ENCODE results near the gene CA5A. TPM values are rescaled to one million over a fixed set of nuclear protein-coding genes. Genes with fewer than 3 reads are reported as not detected.
"Not testable (repeated sequence)": the region's sequence is repeated elsewhere in the genome, so short reads cannot be mapped to it uniquely, and the experiment has no call there.

Gene CA5A
- total RNA-seq, 1 donor from 2014 or later, result not detected

DNA sequence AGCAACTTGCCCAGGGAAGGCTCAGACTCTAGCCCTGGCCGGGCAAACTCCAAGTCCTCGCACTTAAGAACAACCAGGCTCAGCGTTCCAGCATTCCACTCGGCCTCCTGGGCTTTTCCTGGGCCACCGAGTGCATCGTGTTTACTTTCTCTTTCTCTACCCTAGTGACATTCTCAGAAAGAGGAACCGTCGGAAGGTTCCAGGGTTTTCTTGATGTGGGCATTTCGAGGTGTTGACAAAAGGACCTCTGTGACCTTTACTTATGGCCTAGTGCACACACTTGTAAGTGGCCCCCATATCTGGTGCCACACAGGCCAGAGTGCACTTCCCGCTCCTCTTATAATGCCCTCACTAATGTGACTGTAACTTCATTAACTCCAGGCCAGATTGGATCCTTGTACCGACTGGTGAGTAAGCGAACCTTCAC, 11.8 kb upstream of the CA5A start:
- no peak for DNase-seq (ENCODE audit: low spot score)

DNA sequence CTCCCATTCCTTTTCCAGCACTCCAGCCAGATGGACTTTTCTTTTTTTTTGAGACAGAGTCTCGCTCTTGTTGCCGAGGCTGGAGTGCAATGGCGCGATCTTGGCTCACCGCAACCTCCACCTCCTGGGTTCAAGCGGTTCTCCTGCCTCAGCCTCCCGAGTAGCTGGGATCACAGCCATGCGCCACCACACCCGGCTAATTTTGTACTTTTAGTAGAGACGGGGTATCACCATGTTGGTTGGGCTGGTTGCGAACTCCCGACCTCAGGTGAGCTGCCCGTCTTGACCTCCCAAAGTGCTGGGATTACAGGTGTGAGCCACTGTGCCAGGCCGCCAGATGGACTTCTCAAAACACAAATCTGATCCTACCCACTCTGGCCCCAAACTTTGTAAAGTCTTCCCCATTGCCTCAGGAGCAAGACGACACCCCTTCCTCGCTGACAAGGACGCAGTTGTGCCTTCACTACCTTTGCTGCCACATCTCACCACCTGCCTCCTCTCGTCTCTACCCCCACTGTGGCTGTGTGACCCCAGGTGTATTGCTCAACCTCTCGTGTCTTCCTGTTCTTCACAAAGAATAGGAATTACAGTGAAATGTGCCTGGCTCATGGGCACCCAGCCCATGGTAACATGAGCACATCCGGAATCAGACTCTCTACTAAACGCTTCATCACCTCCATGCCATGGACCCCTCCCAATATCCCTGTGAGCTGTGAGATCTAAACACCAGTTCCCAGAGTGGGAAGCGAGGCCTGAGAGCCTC, 11.2 kb upstream of the CA5A start:
- no peak for DNase-seq (ENCODE audit: low spot score)

DNA sequence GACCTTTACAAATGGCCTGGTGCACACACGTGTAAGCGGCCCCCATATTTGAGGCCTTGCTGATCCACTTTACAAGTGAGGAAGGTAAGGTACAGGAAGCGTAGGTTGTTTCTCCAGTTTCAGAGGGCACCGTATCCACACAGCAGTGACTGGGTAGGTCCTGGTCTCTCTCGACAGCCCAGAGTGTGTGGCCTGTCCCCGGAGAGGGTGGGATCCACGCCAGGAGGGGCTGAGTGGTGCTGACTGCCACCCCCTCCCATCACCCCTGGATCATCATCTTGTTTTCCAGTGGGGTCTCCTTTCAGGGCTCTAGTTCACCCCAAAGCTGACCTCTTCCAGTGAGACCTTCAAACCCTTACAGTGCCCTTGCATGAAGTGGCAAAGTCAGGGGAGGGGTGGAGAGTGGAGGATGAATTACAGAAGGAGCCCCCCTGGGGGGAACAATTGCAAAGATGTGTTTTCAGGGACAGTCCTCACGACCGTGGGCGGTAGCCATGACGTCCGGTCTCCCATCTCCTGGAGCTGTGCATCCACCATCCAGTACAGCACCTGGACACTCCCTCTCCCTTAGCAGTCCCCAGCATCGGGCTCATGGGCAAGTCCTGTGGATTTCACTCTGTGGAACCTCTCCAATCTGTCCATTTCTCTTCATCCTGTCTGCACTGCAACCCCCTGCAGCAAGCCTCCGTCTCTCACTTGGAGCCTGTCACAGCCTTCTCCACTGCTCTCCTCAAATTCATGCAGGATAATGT, 10.4 kb upstream of the CA5A start:
- no peak for DNase-seq (ENCODE audit: low spot score)

DNA sequence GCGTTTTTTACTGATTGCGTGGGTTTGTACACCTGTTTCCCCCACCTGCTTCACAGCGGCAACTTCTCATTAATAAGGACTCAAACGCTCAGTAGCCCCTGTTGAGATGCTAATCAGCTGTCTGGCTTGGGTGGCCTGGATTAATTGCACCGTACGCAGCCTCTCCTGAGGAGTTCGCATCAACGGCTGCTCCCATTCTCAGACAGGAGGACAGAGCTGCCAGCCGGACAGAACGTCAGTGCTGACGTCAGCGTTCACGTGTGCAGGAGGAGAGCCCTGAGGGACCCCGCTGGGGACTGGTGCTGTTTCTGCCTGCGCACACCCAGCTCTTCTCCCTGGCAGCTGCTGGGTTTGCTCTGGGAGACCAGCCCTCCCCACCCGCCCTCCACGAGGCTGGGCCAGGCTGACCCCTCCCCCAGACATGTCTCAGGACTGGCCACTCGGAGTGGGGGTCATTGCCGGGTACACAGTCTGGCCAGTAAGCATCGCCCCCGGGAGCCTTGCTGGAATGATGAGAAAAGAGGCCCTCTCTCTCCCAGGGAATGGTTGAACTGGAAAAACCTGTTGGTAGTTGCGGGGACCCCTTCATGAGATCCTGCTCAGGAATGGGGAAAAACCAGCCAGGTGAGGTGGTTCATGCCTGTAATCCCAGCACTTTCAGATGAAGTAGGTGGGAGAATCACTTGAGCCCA, 9.2 kb upstream of the CA5A start:
- DNase-seq (ENCODE audit: low spot score), result no peak

DNA sequence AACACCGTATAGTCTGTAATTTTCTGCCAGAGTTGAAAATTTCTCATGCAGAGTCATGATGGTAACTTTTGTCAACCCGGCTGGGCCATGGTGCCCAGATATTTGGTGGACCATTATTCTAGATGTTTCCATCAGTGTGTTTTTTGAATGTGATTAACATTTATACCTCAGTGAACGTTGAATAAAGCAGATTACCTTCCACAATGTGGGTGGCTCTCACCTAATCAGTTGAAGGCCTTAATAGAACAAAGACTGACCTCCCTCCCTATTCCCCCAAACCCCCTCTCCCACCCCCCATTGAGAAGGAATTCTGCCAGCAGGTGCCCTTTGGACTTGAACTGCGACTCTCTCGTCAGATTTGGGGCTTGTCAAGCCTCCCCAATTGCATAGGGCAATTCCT, 6.4 kb upstream of the CA5A start:
- DNase-seq (ENCODE audit: low spot score), result no peak

DNA sequence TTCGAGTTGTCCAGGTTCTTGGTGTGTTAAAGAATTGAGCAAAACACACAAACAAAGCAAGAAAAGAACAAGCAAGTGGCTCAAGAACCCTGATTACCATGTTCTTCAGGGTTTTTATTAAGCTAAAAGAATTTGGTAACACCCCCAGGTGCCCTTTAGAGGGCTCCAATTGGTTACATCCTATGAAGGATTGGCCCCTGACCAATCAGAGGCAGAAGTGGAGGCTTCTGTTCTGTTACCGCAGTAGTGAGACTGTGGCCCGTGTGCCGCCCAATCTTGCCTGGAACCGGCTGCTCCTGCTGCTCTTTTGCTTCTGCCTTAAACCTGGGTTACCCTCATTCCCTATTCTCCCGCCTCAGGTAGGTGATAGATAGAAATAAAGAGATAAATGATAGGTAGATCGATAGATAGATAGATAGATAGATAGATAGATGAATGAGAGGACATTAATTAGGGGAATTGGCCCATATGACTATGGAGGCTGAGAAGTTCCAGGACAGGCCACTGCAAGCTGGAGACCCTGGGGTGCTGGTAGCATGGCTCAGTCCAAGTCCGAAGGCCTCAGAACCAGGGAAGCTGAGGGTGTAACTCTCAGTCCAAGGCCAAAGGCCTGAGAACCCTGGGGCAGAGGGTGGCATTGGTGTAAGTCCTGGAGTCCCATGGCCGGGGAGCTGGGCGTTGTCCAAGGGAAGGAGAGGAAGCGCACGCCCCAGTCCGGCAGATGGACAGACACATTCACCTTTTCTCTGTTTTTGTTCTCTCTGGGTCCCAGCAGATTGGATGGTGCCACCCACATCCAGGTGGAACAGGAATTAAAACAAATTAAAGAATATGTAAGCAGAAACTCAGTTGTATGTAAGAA, 3.5 kb upstream of the CA5A start:
- no peak for DNase-seq (ENCODE audit: low spot score)

DNA sequence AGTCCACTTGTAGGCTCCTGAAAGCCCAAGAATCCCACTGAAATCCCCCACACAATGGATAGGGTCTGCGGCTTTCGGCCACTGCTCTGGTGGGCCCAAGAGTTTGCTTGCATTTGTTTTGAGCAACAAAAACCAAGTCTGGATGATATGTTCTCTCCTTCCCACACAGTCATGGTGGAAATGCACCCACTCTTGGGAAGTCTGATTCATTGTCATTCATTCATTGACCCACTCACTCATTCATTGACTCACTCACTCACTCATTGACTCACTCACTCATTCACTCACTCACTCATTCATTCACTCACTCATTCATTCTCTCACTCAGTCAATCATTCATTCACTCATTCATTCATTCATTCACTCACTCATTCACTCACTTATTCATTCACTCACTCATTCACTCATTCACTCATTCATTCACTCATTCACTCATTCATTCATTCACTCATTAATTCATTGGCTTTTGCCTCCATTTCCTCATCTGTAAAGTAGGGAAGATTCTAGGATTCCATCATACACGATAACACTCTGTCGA, 2.2 kb upstream of the CA5A start:
- no peak for DNase-seq (ENCODE audit: low spot score)

DNA sequence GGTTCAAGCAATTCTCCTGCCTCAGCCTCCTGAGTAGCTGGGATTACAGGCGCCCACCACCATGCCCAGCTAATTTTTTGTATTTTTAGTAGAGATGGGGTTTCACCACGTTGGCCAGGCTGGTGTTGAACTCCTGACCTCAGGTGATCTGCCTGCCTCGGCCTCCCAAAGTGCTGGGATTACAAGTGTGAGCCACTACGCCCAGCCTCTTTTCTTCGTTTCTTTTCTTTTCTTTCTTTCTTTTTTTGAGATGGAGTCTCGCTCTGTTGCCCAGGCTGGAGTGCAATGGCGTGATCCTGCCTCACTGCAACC, 858 bp upstream of the CA5A start:
- not testable (repeated sequence) for DNase-seq (ENCODE audit: low spot score)

DNA sequence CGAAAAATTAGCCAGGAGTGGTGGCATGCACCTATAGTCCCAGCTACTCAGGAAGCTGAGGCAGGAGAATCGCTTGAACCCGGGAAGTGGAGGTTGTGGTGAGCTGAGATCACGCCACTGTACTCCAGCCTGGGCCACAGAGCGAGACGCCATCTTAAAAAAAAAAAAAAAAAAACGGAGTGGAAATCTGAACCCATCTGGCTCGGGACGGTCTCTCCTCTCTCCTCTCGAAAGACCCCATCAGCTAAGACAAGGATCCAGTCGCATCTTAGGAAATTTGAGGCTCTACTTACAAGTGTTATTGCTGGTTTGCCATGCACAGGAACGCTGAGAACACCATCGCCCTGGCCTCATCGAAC, 334 bp downstream of the CA5A start:
- not testable (repeated sequence) for DNase-seq (ENCODE audit: low spot score)

DNA sequence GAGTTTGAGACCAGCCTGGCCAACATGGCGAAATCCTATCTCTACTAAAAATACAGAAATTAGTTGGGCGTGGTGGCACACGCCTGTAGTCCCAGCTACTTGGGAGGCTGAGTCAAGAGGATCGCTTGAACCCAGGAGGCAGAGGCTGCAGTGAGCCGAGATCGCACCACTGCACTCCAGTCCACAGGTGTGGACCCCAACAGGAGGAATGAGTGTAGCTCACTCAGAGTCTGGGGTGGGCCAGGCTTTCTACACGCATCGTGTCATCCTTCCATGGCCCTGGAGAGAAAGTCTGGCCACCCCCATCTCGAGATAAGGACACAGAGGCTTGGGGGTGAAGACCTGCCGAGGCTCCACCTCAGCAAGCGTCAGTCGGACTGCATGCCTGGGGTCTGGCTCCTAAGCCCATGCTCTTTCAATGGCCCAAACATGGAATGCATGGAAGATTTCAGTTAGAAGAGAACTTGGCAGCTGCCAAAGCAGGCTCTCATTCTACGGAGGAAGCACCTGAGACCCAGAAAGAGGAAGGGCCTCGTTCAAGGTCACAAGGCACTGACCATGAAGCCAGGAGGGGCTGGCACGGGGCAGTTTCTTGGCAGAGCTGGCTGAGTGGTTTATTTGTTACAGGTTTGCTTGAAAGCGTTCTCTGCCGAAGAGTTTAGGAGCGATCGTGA, 1.4 kb downstream of the CA5A start:
- not testable (repeated sequence) for DNase-seq (ENCODE audit: low spot score)

DNA sequence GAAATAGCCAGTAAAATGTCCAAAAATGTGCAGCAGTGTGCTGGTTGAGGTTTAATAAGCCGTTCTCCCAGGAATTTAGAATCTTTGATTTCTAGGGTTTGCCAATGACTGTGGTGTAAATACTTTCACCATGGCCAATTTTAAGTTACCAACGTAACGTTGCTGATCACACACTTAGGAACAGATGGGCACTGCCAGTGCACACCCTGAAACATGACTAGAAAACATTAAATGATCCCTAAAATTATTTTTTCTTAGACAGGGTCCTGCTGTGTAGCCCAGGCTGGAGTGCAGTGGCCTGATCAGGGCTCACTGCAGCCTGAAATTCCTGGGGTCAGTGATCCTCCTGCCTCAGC, 3.2 kb downstream of the CA5A start:
- no peak for DNase-seq (ENCODE audit: low spot score)

DNA sequence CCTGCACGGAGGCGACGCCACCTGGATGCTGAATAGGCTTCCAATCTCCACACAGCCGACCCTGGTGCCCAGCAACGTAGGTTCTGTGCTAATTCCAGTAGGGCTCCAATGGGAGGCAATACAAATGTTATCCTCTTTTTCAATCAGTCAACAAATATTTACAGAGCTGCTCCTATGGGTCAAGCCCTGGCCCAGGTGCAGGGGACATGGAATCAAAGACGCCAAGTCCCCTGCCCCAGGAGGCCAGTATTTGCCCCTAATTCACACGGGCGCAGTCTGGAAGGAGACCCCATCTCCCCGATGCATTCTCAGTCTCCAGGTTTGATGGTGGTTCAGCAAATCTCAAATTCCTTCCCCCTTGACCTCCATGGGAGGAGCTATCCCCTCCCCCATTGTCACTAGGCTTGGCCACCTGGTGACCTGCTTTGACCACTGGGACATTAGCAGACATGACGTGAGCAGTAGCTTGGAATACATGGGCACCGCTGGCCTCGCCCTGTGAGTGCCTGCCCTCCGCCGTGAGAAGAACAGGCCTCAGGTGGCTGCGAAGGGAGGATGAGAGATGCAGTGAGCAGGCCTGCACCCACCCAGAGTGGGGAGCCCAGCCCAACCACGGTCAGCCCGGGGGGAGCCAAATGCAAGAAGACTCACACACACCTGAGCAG, 3.7 kb downstream of the CA5A start:
- DNase-seq (ENCODE audit: low spot score), result not testable (repeated sequence)

DNA sequence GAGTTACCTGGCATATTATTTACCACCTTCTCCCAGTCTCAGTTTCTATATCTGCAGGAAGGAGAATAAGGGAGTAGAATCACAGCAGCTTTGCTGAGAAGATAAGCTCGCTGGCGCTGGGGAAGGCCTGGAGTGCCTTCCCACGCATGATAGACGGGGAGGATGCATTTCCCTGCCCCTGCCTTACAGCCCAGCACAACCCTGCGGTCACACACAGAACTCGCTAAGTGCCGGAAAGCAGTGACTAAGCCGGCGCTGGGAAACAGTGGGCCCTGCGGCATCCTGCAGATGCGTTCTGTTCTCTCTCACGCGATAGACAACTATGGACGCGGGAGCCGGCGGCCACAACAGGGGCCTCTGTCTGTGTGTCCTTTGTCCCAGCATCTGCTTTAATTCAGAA, 4.8 kb downstream of the CA5A start:
- DNase-seq (ENCODE audit: low spot score), result no peak

DNA sequence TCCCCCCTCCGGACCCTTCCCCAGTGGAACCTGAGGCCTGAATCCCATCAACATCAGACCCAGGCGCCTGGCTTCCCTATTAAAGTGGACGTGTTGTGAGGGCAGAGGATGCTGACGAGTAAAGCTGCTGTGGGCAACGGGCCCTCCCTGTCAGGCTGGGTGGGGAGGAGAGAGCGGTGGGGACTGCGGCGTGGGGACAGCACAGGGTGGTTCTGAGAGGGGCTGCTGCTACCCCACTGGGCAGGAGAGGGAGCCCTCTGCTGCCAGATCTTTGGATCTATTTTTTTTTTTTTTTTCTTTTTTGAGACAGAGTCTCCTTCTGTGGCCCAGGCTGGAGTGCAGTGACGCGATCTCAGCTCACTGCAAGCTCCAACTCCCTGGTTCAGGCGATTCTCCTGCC, 5.9 kb downstream of the CA5A start:
- no peak for DNase-seq (ENCODE audit: low spot score)

DNA sequence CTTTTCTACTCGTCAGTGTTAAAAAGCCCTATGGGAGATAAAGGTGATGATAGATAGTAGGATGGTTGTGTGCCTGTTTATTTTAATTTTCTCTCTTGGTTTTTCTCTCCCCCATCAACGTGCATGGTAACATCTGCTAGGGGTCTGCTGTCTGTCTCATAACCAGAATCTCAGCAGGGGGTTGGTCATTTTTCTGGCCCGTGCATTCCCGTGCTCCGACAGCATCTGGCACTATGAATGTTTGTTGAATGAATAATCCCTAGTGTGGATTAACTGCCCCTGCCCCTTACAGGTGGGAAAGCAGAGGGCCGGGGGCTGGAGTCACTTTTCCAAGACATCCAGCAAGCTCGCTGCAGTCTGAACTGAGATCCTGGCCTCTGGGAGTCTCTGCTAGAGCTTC, 6.3 kb downstream of the CA5A start:
- DNase-seq (ENCODE audit: low spot score), result no peak

DNA sequence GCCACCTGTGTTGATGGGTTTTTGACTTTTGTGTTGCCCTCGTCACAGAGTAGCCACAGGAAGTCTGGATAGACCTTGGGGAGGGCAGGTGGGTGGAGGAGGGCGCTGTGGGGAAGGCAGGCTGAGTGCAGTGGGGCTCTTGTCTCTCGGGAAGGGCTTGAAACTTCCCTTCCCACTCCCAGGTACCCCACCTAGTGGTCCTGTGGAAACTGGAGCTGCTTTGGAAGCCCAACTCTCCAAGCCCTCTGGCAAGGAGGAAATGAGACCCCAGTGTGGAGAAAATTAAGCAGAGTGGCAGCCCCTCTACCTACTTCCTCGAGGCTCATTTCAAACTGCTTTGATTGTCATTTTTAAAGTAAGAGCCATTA, 9.2 kb downstream of the CA5A start:
- no peak for DNase-seq (ENCODE audit: low spot score)

DNA sequence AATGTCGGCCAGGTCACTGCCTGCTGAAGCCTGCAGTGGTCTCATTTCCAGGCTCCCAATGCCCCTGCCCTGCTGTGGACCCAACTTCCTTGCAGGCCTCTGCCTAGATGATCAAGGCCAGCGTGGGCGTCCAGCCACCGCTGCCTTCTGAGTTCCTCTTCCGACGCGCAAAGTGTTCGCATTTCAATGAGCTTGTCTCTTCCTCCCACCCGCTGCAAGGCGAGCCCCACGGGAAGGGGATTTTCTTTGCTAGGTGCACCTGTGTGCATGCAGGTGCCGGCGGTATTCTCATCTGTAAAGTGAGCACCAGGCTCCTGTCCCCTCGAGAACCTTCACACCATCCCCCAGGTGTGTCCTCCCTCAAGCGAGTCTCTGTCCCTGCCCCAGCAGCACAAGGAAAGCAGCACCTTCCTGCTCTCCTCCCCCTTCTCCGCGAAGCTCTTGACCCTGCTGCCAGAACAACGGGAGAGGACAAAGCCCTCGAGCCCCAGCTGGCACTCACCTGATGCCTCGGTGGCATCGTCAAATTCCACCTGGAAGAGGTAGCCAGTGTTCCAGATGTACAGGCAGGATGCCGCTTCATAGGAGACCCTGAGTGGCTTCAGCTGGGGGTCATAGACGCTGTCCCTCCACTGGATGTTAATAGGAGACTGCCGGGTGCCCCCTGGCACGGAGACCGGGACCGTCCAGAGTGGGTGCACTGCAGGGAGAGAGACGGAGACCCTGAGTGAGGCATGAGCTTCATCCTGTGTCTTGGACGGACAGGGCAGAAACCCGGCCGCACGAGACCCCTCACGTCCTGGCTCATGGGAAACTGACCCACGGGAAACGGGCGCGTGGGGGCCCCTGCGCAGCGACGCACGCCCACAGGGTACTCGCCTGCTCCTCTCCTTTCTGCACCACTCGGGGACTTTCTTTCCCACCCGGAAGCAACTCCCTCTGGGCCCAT, 9.8 kb downstream of the CA5A start:
- DNase-seq (ENCODE audit: low spot score), result no peak

DNA sequence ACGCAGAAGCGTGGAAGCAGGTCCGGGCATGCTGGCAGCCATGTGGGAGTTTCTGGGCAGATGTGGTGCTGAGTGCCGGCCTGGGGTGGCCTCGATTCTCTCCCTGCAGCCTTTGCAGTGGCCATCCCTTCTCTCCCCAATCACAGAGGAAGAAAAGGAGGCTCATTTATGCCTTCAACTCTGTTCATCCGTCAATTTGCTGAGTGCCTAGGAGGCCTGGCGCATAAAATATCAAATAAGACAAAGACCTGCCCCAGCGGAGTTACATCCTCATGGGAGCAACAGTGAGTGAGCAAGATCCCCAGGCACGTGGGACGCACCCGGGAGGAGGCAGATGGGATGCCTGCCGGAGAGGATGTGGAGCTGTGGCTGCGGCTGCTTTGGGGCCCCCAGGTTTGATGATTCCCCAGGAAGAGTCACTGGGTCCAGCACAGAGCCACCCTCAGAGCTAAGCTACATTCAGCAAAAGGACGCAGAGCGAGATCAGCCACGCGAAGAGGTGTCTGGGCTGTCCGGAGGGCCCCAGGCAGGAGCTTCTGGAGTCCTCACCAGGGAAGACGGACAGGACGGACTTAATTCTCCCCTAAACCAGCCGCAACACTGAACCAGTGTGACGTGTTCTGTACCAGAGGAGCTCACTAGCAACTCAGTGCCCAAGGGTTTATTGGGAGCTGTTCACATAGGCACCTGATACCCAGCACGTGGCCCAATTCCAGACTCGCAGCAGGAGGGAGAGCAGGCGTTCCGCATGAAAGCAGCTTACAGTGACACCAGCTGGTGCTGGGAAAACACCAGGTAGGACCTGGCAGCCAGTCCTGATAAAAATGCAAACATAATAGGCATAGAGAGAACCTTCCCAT, 11.3 kb downstream of the CA5A start:
- no peak for DNase-seq (ENCODE audit: low spot score)

Data from mesenteric fat pad (tissue), 1 donor.